CD4-positive, alpha-beta T cell treated with Interleukin-15 for 1 hour (primary cell): ENCODE measurements around the gene OTOG.

Source experiments
- DNase-seq: peaks from one replicate; pipeline ENCODE4 v3.0.0-alpha.2; 2020

The OTOG gene, protein sequence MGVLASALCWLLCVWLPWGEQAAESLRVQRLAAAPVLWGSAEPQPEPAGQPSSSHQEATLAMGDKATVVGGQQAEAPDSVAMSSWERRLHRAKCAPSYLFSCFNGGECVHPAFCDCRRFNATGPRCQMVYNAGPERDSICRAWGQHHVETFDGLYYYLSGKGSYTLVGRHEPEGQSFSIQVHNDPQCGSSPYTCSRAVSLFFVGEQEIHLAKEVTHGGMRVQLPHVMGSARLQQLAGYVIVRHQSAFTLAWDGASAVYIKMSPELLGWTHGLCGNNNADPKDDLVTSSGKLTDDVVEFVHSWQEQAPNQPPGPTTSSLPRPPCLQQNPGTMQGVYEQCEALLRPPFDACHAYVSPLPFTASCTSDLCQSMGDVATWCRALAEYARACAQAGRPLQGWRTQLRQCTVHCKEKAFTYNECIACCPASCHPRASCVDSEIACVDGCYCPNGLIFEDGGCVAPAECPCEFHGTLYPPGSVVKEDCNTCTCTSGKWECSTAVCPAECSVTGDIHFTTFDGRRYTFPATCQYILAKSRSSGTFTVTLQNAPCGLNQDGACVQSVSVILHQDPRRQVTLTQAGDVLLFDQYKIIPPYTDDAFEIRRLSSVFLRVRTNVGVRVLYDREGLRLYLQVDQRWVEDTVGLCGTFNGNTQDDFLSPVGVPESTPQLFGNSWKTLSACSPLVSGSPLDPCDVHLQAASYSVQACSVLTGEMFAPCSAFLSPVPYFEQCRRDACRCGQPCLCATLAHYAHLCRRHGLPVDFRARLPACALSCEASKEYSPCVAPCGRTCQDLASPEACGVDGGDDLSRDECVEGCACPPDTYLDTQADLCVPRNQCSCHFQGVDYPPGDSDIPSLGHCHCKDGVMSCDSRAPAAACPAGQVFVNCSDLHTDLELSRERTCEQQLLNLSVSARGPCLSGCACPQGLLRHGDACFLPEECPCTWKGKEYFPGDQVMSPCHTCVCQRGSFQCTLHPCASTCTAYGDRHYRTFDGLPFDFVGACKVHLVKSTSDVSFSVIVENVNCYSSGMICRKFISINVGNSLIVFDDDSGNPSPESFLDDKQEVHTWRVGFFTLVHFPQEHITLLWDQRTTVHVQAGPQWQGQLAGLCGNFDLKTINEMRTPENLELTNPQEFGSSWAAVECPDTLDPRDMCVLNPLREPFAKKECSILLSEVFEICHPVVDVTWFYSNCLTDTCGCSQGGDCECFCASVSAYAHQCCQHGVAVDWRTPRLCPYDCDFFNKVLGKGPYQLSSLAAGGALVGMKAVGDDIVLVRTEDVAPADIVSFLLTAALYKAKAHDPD (N-terminal part only)

GRCh38 chr11:17547051-17547577 lies at the start of gene OTOG:
TSS of gene OTOG (plus strand) at chr11:17547259. CDS start at chr11:17547373, 114 bp downstream.
- DNase-seq: no peak

DNA sequence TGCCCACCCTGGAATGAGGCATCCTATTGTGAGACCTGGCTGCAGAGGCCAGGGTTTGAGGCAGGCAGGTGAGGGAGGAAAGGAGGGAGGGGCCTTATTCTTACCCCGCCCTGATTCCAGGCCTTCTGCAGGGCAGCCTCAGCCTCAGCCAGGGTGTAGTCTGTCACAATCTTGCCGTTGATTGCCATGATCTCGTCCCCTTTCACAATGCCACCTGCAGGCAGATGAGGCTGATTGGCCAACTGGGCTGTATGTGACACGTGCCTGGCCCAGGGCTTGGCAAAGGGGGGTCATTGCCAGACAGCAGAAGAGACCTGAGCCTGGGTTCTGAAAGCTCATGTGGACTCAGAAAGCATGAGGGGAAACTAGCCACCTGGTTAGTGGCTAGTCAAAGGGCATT lies 49.0 kb upstream of the OTOG start:
- DNase-seq: no peak

GRCh38 chr11:17498475-17498874 lies 48.6 kb upstream of the OTOG start:
- no peak for DNase-seq

DNA sequence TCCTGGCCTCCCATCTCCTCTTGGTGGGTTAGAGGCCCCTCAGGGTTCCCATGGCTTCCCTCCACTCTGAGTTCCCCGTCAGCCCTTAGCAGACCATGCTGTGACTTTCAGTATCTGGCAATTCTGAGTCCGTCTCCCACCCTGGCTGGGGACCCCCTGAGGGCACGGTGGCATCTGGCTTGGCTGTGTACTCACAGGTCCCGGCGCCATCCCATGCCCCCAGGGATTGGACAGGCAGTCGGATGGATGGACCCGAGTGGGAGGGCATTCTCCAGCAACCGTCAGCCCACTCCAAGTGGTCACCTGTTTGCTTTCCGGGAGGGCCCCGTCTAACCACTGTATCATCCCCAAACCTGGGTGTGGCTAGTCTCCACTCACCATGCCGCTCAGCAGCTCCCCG lies 46.4 kb upstream of the OTOG start:
- no peak for DNase-seq

DNA sequence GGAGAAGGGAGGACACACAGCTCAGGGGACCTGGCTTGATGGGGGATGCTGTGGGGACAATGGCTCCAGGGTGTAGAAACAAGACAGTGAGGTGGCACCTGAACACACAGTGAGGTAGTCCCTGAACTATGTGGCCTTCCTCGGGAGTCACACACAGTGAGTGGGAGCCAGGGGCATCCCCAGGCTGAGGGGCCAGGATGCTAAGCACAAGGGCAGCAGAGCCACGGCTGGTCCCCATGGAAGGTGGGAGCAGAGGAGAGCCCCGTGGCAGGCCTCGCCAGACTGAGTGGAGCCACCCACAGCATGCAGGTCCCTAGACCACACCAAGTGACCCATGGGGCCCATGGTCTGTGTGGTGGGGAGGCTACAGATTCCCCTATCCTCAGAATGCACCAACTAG lies 44.4 kb upstream of the OTOG start:
- no peak for DNase-seq

GRCh38 chr11:17504330-17505107 lies 42.5 kb upstream of the OTOG start:
- peak; percentile 65 for DNase-seq

- no peak for DNase-seq
Observed at GRCh38 chr11:17505146-17505545, 41.9 kb upstream of the OTOG start.

DNA sequence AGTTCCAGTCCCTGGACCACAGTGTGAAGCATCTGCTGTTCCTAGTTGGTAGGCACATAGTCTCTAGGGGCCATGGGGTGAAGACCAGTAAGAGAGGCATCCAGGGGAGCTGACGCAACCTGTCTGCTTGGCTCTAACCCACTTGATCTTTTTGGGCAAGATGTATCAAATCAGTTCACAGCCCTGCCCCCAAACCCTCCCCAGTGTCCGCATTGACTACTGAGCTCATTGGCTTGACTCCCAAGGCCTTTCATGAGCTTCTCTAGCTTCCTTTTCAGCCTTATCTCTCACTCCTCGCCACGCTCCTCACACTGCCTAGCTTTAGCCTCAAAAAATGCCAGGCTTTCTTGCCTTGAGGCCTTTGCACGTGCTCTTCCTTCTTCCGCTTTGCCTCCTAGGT lies 40.7 kb upstream of the OTOG start:
- no peak for DNase-seq

DNA sequence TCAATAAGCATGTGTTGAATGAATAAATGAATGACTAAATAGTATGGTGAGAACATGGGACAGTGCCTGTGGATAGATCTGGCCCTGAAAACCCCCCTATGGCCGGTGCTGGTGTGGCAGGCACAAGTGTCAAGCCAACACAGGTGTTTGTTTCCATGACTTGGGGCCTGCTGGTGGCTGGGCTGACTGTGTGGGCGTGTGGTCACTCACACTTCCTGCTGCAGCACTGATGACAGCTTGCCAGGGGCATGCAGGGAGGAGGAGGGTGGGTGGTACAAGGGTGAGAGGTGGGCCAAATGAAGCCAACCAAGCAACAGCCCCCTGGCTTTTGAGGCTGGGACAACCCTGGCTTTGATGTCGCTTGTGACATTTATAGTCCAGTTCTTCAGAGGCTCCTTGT lies 40.1 kb upstream of the OTOG start:
- no peak for DNase-seq

GRCh38 chr11:17507773-17508172 lies 39.3 kb upstream of the OTOG start:
- DNase-seq: no peak

DNA sequence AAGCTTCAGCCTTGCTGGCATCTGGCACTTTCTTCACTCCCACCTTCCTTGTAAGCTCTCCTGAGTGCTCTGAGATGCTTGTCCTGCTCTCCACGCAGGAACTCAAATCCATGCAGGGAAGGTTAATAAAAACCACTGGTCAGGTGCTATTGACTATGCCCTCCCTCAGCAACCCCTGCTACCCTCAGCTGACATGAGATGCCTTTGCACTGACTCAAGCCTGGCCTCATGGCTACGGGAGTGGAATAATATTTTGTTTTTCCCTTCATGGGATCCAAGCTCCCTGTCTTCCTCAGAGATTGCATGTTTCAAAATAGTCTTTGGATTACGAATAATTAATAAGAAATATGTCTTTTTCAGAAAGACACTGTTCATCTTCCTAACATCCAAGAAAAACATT lies 38.8 kb upstream of the OTOG start:
- DNase-seq: no peak

GRCh38 chr11:17508791-17509190 lies 38.3 kb upstream of the OTOG start:
- DNase-seq: no peak

GRCh38 chr11:17510507-17511206 lies 36.4 kb upstream of the OTOG start:
- no peak for DNase-seq

GRCh38 chr11:17511571-17511970 lies 35.5 kb upstream of the OTOG start:
- no peak for DNase-seq

DNA sequence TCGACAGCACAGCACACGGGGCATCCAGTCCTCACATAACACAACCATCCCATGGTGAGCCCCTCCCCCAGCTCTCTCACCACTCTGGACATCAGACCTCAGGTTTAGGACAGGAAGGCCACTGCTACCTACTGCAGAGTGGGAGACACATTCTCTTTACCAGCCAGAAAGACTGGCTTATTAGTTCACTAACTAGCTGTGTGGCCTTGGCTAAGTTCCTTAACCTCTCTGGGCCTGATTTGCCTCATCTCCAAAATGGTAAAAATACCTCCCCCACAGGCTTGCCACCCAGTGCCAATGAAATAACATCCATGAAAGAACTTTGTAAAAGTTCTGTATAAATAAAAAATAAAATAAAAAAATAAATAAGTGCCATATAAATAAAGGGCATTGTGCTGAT lies 35.0 kb upstream of the OTOG start:
- DNase-seq: no peak

DNA sequence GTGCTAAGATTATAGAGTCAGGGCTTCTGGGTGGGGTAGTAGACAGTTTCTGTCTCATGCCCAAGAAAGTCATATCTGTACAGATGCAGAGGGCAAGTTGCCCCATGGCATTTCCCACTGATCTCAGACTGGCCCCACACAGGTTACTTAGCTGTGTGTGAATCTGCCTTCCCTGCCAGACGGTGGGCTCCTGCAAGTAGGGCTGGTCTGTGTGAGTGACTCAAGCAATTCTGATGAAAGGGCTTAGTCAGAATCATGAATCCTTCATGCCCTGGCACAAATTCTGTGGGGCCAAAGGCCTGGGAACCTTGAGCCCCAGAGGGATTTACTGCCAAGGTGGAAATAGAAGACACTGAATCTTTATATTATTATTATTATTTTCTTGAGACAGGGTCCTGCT lies 33.2 kb upstream of the OTOG start:
- DNase-seq: no peak

GRCh38 chr11:17514476-17514875 lies 32.6 kb upstream of the OTOG start:
- DNase-seq: no peak

DNA sequence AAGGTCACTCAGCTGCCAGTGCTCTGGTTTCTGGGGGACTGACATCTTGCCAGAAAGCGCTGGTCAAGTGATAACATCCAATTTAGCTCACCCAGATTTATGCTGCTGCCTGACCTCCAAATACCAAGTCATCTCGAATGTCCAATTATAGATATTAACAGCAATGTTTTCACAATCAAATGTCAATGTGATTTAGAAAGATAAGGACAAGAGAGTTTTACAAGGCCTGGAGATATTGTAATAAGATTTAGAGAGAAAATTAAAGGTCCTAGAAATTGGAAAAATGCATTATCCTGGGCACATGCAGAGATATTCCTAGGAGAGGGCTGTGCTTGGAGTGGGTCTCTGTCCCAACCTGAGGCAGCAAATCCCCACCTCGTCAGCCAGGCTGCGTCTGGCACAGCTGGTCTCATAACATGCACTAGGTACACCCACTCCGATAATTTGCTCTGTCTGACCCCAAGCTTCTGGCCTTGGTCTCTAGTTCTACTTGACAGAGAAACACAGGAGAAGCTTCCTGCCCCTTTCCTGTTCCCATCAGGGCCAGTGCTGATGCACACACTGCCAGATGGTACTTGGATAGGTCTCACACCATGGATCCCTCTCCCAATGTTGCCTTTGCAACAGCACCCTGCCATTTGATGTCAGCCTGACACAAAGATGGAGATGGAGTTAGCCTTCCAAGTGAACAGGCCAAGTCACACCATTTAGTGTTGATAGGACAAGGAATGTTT lies 31.4 kb upstream of the OTOG start:
- DNase-seq: no peak

DNA sequence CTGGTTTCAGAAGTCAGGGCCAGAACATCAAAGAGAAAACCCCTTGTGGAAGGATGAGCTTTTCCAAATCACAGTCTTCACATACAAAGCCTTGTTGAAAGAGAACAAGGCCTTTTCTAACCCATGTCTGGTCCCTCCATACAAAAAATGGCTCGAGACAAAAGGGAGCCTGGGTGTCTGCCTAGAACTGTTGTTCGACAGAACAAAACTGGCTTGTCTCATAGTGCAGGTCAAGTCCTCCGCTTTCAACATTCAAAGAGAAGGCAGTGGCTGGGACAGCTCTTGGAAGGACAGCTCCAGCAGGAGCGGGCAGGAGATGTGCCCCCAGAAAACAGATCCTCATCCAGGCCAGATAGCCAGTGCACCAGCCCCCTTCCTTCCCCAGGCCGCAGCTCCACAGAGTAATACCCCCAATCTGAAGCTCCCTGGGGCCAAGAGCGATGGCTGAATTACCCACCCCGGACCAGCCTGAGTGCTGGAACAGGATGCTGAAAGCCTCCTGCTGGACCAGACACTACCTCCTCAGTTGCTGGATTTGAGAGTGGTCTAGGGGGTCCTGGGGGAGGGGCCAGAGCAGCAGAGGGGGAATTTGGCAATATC lies 30.4 kb upstream of the OTOG start:
- no peak for DNase-seq

DNA sequence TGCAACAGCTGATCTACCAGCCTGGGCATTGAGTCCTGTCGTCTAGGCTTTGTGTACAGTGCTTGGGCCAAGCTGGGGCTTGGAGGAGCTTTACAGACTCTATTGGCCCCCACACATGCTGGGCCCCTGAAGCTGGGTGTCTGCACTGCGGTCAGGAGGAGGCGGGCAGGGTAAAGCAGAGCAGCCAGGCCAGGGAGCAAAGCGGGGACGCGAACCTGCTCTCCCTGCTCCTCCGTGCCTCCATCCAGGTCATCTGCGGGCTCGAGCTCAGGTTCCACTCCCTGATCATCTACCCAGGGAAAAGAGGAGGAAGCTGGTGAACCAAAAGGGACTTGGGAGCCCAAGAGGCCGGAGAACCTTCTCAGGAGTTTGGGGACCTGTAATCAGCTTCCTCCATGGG lies 29.9 kb upstream of the OTOG start:
- no peak for DNase-seq
